HG03045 (cell line): Measurements from ENCODE around the gene NPAS2.

Source experiments
- ATAC-seq: cut with Tn5 transposase; IDR thresholded peaks from one replicate; pipeline ENCODE4 v1.9.1; 2021; ENCODE audit warnings: mild to moderate bottlenecking, moderate library complexity; ENCODE audit not compliant: unreplicated experiment

The NPAS2 gene

DNA sequence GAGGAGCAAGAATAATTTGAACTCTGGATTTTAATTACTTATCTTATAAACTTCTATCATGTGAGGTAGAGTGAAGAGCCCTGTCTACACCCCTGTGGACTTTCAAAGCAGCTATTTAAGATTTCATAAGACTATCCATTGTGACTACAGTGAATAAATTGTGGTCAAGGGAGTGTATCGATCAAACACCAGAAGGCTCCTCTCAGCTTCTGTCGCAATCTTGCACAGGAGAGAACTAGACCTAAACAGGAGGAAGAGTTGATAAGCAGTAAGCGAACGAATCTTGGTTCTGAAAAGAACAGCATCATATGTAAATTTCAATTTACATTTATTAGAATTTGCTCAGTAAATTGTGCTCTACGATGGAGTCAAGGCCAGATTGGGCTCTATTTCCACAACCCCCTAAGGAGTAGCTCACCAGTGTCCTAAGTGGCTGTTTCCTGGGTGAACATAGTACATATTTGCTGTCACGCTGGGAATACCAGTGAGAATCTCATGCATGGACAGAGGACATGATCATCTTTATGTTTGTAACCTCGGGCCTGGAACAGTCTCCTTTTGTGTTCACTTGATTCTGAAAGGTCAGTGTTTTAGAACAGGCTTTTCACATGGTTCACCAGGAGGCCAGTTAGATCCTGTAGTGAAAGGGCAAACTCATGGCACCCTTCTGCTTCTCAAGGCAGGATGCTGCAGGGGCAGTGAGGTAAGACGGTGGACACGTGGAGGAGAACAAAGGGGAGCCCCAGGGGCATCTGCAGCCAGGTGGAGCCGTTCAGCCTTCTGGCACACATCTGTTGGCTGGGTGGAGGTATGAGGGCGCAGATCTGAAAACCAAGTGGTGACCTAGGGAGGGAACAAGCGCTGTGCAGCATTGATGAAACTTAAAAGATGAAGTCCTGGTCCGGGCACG is 33.3 kb downstream of the NPAS2 start:
- ATAC-seq, result no peak

DNA sequence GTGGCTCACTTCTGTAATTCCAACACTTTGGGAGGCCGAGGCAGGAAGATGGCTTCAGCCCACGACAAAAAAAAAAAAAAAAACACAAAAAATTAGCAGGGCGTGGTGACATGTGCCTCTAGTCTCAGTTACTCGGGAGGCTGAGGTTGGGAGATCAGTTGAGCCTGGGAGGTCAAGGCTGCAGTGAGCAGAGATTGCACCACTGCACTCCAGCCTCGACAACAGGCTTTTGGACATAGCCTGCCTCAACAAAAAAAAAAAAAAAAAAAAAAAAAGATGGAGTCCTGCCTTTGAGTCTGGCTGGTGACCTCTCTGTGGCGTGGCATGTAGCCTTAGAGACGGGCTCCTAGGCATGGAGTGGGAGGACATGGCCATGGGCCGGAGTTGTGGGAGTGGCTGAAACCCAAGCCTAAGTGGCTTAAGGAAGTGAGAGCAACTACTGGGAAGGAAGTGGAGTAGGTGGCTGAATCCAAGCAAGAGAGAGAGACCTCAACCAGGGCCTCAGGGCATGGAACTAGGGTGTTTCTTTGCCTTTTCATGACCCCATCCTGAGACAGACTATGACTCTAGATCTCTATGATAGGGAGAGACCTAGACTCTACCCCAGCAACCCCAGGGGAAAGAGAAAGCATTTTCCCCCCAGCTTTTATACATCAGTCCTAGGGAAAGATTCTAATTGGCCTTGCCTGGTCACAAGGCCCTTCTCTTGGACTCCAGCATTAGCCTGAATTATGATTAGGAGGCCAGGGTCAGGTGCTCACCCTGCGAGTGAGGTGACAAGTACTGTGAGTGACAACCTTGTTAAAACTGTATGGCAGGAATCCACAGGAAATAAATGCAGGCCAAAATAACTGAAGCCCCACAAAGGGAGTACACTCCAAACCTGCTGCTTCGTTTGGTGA is 34.2 kb downstream of the NPAS2 start:
- ATAC-seq, result no peak

DNA sequence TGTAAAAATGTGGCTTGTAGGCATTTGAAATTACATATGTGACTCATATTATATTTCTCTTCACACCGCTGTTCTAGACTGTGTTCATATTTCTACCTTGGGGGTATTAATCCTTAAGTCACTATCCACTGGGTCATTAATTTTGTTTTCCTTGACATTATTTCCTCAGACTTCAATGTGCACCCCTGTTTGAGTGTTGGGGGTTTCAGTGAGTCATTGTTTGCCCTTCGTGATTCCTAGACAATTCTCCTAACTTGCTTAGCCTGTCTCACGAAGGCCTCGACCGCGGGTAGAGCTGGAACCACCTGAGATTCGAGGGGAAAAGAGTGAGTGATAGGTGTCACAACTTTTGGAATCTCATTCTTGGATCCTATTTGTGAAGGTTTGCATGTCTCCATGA is 35.1 kb downstream of the NPAS2 start:
- ATAC-seq, result no peak

DNA sequence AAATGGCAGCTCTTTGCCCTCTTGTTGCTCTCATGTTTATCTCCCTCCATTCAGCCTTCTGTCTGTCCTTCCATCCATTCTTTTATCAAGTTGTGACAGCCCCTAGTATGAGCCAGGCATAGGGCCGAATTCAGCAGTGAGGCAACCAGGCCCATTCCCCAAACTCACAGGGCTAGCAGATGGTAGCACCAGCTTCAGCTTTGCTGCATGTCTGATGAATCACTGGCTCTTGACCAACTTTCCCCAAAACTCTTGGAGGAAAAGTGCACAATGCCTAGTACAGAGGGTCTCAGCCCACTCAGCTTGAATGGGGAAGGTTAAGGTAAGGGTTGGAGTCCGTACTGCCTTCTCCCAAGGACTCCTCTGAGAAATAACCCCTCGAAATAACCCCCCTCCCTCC is 35.7 kb downstream of the NPAS2 start:
- ATAC-seq, result no peak

DNA sequence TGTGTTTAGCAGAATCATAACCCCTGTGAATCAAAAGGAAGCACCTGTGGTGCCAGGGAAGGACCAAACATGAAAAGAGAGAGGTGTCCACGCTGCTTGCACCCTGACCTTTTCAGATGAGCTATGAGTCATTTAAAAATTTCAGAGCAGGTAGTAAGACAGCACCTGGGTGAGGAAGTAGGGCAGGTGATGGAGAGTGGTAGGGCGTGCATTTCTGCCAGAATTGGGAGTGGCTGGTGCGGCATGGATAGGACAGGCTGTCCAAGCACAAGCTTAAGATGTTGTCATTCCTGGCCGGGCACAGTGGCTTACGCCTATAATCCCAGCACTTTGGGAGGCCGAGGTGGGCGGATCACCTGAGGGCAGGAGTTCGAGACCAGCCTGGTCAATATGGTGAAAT is 36.8 kb downstream of the NPAS2 start:
- no peak for ATAC-seq

DNA sequence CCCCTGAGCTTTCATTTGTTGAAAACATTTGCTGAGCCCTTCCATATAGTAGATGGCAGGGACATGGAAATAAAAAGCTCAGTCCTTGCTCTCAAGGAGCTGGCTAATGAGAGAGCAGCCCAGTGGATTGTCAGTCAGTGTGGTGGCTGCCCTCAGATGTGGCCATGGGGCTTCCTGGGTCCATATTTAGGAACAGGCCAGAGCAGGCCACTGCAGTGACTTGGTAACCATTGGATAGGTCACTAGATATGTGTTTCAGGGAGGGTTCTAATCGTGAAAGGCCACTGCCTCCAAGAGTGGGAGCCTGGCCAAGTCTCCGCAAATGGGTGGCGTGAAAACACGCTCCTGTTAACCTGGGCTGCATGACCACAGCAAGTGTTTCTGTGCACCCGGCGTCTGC is 37.4 kb downstream of the NPAS2 start:
- no peak for ATAC-seq

DNA sequence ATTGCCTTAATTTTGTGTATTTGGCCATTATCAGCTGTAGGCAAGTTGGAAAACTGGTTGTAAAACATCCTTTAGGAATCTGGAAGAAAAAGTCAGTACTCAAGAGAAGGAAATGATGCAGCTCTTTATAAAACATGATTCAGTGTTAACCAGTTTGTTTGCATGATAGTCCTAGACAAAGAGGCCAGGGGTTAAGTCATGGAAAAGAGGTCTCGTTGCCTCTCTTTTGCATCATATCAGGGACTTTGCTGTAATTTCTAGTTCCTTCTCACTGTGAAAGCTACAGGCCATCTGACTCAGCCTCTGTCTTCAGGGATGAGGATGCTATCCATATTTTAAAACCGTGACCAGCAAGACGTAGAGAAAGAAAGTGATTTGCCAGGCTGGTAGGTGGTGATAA is 38.0 kb downstream of the NPAS2 start:
- ATAC-seq, result no peak

DNA sequence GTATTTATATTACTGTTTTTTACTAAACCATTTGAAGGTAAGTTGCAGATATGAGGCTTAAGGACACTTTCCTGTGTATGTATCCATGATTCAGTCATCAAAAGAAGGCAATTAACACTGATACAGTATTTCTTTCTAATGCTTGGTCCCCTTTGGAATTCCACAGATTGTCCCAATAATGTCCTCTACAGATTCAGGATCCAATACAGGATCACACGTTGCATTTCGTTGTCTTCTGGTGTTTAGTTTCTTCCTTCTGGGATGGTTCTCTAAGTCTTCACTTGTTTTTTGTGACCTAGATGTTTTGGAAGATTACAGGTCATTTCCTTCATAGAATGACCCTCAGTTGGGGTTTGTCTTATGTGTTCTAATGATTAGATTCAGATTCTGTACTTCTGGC is 40.0 kb downstream of the NPAS2 start:
- no peak for ATAC-seq

DNA sequence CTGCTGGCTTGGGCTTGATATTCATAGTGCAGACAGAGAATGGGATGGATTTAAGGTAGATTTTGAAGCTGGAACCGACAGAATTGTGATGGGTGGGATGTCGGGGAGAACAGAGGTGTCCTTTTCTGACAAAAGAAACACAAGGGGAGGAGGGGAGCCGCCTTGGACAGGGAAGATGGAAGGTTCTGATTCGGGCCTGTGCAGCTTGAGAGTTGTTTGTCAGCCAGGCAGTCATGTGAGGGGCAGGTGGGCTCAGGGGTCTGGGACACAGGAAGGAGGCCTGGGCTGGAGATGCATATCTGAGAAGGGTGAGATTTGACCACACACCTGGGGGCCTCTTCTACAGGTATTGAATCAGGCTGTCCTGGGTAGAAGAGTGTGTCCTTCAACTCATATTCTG is 41.4 kb downstream of the NPAS2 start:
- ATAC-seq, result no peak

DNA sequence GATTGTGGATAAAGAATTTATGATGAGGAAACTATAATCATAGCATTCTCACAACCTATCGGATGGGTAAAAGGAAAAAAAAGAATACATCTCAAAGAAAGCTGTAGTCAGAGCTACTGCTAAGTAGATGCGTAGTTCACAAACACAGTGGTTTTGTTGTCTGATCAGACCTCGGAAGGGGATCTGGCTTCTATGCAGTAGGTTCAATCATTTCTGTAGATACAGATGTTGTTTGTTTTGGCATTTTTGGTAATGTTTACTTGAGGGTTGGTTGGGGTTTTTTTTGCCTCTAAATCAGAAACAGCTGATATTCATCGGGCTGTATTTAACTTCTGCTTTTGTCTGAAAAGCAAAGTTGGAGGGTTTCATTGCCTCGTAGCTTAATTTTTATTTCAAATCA is 42.1 kb downstream of the NPAS2 start:
- no peak for ATAC-seq

DNA sequence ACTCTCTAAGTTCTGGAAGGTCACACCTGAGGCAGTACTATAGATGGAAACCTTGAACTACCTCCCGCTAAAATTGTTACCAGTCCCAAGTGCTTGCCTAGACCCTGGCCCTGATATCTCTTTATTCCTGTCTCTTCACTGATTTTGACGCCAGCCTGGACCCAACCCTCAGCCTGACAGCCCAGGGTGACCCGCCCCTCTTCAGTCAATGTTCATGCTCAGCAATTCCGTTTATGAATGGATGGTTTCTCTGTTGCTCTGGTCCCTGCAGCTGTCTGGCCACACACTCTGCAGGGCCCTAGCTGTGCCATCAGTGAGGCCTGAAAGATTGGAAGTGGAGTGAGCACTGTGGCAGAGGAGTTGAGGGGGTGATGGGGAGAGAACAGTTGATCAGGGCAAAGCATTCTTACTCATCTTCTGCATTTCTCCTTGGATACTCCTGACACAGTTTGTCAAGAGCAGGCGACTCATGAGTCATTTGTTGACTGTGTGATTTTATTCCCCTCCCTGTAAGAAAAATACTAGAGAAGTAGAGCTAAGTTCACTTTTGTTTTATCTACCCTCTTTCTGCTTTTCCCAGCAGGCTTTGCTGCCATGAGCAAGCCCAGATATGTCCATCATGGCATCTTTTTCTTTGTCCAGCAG is 46.0 kb downstream of the NPAS2 start:
- no peak for ATAC-seq

DNA sequence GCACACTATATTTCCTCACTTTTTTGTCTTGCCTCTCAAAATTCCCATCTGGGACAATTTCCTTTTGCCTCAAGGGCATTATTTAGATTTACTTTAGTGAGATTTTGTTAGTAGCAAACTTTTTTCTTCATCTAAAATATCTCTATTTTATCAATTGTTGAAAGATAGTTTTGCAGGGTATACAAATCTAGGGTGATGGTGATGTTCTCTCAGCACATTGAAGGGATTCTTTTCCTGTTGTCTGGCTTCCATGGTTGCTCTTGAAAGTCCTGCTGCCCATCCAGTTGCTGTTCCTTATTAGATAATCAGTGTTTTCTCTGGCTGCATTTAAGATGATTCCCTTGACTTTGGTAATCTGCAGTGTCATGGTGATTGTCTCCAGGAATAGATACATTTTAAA is 48.1 kb downstream of the NPAS2 start:
- ATAC-seq, result no peak

DNA sequence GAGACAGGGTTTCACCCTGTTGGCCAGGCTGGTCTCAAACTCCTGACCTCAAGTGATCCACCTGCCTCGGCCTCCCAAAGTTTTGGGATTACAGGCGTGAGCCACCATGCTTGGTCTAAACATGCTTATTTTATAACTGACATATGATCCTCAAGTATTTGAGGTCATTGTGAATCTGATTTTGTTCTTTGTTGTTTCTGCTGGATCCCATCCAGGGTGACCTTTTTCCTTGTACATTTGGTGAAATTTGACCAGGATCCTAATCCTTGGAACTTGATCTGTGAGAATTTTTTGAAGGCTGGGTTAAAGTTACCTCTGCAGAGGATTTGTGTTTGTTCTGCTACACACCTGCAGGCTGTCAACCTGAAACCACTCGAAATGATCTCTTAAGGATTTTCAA is 49.2 kb downstream of the NPAS2 start:
- no peak for ATAC-seq

DNA sequence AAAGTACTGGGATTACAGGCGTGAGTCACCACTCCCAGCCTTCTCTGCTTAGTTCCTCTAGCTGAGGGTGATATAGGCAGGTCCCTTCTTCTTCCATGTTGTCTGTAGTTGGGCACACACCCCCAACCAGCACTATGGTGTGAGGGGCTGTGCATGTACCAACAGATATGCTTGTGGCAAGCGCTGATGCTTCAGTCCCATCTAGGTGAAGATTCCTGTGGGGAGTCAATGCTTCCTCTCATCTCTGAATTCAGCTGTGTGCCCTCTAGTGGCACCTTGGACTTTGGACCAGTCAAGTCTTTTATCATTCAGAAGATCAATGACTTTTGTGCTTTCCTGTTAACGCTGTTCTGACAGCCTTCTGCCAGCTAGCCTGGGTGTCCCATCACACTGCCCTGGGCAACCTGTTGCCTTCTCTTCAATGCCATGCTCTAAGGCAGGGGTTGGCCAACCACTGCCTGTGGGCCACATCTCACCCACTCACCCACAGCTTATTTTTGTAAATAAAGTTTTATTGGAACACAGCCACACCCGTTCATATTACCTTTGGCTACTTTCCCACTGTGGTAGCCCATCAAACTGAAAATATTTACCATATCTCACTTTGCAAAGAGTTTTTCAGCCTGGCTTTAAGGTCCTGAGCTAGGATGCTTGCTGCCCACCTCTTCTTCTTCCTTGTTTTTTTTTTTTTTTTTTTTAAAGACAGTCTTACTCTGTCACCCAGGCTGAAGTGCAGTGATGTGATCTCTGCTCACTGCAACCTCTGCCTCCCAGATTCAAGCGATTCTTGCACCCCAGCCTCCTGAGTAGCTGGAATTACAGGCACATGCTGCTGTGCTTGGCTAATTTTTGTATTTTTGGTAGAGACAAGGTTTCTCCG is 51.0 kb downstream of the NPAS2 start:
- no peak for ATAC-seq

DNA sequence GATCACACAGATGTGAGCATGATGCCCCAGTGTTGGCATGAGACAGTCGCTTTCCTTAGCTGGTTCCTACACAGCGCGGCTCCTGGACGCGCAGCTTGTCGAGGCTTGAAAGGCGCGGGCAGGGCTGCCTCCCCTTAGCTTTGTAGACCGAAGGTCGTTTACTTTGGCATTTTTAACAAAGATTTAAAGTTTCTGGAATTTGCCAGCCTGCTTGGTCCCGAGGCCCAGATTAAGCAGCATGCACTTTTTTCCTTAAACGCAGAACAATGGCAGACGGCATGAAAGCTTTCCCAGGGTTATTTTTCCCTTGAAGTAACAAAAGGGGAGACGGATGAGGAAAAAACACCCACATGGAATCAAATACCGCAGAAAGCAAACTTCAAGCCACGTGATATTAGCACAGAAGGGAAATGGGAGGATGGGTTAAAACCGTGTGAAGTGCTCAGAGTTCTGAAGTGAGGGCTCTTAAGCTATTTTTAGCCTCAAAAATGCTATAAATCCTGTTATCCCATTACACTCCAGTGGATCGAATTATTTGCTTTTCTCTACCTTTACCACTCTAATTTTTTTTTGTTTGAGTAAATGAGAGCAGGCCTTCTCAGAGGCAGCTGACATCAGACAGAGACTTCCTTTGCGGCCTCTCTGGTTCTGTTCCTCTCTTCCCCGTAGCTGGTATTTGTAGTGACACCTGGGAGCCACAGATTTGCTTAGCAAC is 55.7 kb downstream of the NPAS2 start:
- no peak for ATAC-seq

DNA sequence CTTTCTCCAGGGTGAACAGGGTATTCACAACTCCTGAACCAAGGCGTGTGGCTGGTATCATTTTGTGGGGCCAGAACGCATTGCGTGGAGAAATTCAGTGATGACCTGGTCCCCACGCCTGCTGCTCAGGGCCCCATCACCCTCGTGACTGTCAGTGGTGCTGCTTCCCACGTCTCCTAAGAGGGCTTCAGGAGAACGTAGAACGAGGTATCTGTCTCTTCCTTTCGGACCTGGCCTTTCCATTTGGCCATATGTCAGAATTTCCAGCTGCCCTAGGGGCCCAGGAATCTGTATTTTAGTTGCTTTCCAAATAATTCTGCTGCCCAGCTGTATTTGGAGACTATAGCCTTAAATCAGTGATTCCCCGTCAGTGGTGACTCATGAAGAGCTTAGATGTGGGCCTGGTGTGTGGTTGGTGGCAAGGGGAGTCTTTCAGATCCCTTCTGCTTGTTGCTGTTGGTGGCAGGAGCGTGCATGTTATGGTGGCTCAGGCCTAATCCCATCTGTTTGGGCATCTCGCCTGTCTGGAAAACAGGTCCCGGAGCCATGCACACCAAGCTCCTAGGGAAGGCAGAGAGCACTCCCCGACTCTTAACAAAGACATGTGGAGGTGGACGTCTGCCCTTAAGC is 56.4 kb downstream of the NPAS2 start:
- no peak for ATAC-seq

DNA sequence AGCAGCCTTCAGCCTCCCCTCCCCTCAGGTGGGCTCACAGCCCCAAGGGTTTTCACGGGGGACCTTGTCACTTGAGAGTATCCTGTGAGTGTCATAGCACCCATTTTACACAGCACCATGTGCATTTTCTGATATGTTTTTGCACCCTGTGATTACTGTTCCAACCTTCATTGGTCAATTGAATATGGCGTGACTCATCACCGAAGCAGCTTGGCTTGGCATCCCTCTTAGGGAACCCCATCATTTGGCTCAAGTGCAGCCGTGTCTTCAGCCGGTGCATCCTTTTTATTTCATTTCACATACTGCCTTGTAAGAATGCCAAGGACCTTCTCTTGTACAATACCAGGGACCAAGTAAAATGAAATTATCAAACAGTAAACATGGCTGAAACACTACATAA is 57.6 kb downstream of the NPAS2 start:
- ATAC-seq, result no peak

DNA sequence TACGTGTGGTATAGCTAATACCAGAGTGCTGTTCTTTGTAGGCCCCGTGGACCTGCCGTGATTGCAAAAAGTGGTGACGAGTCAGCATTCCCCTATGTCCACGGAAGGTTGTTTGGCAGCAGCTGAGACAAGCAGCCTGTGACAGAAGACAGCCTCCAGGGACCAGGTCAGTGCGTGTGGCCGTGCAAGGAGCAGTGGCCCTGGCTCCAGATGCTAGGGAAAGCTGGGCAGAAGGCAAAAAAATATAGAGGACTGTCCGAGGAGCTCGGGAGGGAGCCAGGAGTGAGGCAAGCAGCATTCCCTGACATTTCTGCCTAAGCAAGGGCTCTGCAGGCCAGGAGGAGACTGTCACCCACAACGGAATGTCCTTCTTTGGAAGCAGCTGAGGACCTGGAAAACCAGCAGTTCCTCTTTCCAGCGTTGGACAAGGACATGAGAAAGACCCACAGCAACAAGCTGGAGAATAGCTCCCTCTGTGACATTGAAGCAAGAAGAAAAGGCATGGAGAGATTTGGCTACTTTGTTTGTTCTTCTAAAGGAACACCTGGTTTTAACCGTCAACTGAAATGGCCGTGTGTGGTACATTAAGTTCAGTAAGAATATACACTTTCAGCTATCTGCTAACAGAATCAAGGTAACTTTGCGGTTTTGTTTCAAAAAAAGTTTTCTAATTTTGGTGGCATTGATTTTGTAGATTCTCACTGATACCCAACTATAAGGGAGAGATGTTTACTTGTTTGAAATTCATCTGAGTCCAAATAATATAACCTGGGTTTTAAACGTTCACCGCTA is 58.3 kb downstream of the NPAS2 start:
- no peak for ATAC-seq

DNA sequence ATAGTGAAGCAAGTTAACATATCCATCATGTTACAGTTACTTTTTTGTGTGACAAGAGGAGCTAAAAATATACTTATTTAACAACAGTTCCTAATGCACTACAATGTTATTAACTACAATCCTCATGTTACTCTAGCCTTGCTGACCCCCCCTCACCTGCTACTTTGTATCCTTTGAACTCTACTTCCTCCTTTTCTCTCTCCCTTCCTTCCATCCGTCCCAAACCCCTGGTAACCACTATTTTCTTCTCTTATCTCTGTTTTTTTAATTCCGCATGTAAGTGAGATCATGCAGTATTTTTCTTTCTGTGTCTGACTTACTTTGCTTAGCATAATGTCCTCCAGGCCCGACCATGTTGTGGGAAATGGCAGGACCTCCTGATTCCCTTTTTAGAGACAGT is 59.4 kb downstream of the NPAS2 start:
- no peak for ATAC-seq
